Loucy (cell line): ENCODE measurements around the gene SUFU.

Experiments used
- H2AFZ ChIP-seq: fragments of 200-600 bp; sonication (generic); 2 replicates; pipeline ENCODE4 v1.6.0; 2016; ENCODE audit warnings: antibody characterized with exemption, mild to moderate bottlenecking, low read length, moderate library complexity
- H3F3A ChIP-seq: fragments of 200-600 bp; 2 replicates; pipeline ENCODE4 v1.6.0; 2016; ENCODE audit warnings: antibody characterized with exemption, low read depth, mild to moderate bottlenecking
- H3K27me3 ChIP-seq: fragments of 200-600 bp; sonication (generic); 2 replicates; pipeline ENCODE4 v1.6.1; 2014; ENCODE audit warnings: low read length, mild to moderate bottlenecking; ENCODE audit not compliant: insufficient read depth, poor library complexity, severe bottlenecking
- H3K36me3 ChIP-seq: fragments of 200-600 bp; sonication (generic); 2 replicates; pipeline ENCODE4 v1.6.1; 2016; ENCODE audit warnings: low read length; ENCODE audit not compliant: insufficient read depth
- H3K4me1 ChIP-seq: fragments of 200-600 bp; sonication (generic); 2 replicates; pipeline ENCODE4 v1.5.1; 2014; ENCODE audit warnings: low read length, mild to moderate bottlenecking; ENCODE audit not compliant: insufficient read depth, poor library complexity, severe bottlenecking
- H3K4me2 ChIP-seq: fragments of 200-600 bp; sonication (generic); 2 replicates; pipeline ENCODE4 v1.6.0; 2014; ENCODE audit warnings: antibody characterized with exemption, low read length, low read depth, mild to moderate bottlenecking; ENCODE audit not compliant: poor library complexity, severe bottlenecking
- H3K4me3 ChIP-seq: fragments of 200-600 bp; sonication (generic); 2 replicates; pipeline ENCODE4 v1.5.1; 2014; ENCODE audit warnings: low read length, mild to moderate bottlenecking, mixed read lengths; ENCODE audit not compliant: poor library complexity, severe bottlenecking
- H3K79me2 ChIP-seq: fragments of 200-600 bp; sonication (generic); 2 replicates; pipeline ENCODE4 v1.6.1; 2014; ENCODE audit warnings: low read length; ENCODE audit not compliant: insufficient read depth
- H3K9ac ChIP-seq: fragments of 200-600 bp; sonication (generic); 2 replicates; pipeline ENCODE4 v1.6.0; 2014; ENCODE audit warnings: mild to moderate bottlenecking, low read depth, low read length, moderate library complexity; ENCODE audit not compliant: poor library complexity, severe bottlenecking
- H3K9me2 ChIP-seq: fragments of 200-600 bp; sonication (generic); replicated peaks from 2 replicates; pipeline ENCODE4 v1.6.1; 2016; ENCODE audit warnings: low read depth, low read length, mixed read lengths
- H3K9me3 ChIP-seq: fragments of 200-600 bp; sonication (generic); 2 replicates; pipeline ENCODE4 v1.6.1; 2014; ENCODE audit warnings: mild to moderate bottlenecking, antibody characterized with exemption, low read length, low read depth; ENCODE audit not compliant: insufficient read depth
- H4K20me1 ChIP-seq: fragments of 200-600 bp; sonication (generic); 2 replicates; pipeline ENCODE4 v1.6.0; 2014; ENCODE audit warnings: antibody characterized with exemption, low read length, mild to moderate bottlenecking; ENCODE audit not compliant: insufficient read depth, poor library complexity, severe bottlenecking
- EZH2phosphoT487 ChIP-seq: fragments of 200-600 bp; IDR thresholded peaks from 2 replicates; pipeline ENCODE4 v1.6.1; 2018; ENCODE audit warnings: antibody characterized with exemption, mild to moderate bottlenecking, moderate library complexity, borderline replicate concordance
- TF ChIP-seq, protein P1 (sequence below): fragments of 200-600 bp; sonication (generic); conservative IDR thresholded peaks from 2 replicates; pipeline ENCODE4 v1.5.1; 2014; ENCODE audit warnings: mild to moderate bottlenecking, antibody characterized with exemption, low read length

Gene SUFU

DNA sequence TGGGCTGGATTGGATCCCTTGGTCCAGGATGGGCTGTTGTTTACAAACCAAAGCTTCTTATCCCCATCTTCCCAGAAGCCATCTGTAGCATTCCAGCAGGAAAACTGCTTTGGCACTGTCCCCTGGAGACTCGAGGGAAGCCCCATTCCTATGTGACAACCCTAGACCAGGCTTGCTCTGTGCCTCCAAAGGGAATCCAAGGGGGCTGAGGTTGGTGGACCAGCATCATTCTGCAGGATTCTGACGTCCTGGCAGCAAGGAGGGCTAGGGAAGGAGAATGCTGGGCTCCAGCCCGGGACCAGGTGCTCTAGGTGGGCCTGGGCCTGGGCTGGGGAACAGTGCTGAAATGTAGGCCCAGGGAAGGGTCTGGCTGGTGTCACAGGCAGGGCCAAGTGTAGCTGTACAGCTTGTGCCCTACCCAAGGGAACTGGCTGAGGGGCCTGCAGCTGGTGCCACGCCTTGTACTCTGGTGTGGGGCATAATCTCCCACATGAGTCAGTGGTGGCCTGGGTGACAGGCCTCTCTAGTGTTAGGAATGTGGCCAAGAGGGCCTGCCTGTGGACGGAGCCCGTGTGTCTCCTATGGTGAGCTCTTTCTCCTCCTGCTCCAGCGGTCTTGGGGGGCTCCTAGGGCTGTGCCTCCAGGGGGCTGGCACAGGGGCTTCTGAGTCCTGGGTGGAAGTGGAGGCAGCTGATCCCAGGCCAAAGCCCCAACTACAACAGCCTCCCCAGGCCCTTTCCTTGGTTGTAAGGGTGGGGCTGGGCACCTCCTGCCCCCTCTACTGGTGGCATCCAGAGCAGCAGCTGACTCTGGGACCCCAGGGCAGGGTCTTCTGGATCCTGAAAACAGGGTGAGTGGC lies 165.7 kb downstream of the SUFU start:
- TF ChIP-seq EZH2phosphoT487 = no peak
- TF ChIP-seq, protein P1, sequence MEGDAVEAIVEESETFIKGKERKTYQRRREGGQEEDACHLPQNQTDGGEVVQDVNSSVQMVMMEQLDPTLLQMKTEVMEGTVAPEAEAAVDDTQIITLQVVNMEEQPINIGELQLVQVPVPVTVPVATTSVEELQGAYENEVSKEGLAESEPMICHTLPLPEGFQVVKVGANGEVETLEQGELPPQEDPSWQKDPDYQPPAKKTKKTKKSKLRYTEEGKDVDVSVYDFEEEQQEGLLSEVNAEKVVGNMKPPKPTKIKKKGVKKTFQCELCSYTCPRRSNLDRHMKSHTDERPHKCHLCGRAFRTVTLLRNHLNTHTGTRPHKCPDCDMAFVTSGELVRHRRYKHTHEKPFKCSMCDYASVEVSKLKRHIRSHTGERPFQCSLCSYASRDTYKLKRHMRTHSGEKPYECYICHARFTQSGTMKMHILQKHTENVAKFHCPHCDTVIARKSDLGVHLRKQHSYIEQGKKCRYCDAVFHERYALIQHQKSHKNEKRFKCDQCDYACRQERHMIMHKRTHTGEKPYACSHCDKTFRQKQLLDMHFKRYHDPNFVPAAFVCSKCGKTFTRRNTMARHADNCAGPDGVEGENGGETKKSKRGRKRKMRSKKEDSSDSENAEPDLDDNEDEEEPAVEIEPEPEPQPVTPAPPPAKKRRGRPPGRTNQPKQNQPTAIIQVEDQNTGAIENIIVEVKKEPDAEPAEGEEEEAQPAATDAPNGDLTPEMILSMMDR = peak; percentile 88
- Histone ChIP-seq H4K20me1 (no peaks in the 10 kb centered on the region), H2AFZ (no peak overlapping the region), H3F3A (no peaks in the 10 kb centered on the region), H3K79me2 (no peaks in the 10 kb centered on the region), H3K4me3 (no peak overlapping the region), H3K9ac (peak overlapping the region; percentile 62), H3K9me3 (no peaks in the 10 kb centered on the region), H3K9me2 (no peaks in the 10 kb centered on the region), H3K4me1 (peaks cover 54% of the 10 kb centered on the region), H3K4me2 (no peak overlapping the region), H3K27me3 (no peaks in the 10 kb centered on the region), H3K36me3 (no peaks in the 10 kb centered on the region)

DNA sequence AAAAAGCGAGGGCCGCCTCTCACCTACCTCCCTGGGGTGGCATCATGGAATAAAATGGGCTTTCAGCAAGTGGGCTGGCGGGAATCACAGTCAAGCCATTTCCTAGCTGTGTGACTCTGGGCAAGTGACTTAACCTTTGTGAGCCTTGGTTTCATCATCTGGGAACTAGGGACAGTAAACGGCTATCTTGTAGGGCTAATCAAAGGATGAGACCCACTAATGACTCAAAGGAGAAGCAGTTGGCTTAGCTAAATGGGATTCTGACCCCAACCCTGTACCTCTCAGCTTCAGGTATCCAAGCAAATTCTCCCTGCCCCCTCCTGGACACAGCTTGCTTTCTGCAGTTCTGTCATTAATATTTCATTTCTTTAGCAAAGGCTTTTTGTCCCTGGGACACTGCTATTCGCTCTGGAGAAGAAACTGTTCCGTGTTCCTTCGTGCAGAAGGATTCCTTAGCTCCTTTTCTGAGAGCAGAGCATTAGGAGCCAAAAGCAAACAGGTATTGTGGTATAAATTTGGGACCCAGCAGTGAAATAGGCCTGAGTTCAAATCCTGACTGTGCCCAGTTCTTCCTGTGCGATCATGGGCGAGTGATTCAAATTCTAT lies 166.4 kb downstream of the SUFU start:
- Histone ChIP-seq H3K79me2 (no peaks in the 10 kb centered on the region), H3K9ac (peak overlapping the region; percentile 21), H3K4me3 (no peak overlapping the region), H3K36me3 (no peaks in the 10 kb centered on the region), H4K20me1 (no peaks in the 10 kb centered on the region), H3K4me2 (no peak overlapping the region), H3K9me3 (no peaks in the 10 kb centered on the region), H2AFZ (no peak overlapping the region), H3K27me3 (no peaks in the 10 kb centered on the region), H3K4me1 (peaks cover 61% of the 10 kb centered on the region), H3F3A (no peaks in the 10 kb centered on the region), H3K9me2 (no peaks in the 10 kb centered on the region)
- no peak for TF ChIP-seq EZH2phosphoT487
- TF ChIP-seq, protein P1 = peak; percentile 47

DNA sequence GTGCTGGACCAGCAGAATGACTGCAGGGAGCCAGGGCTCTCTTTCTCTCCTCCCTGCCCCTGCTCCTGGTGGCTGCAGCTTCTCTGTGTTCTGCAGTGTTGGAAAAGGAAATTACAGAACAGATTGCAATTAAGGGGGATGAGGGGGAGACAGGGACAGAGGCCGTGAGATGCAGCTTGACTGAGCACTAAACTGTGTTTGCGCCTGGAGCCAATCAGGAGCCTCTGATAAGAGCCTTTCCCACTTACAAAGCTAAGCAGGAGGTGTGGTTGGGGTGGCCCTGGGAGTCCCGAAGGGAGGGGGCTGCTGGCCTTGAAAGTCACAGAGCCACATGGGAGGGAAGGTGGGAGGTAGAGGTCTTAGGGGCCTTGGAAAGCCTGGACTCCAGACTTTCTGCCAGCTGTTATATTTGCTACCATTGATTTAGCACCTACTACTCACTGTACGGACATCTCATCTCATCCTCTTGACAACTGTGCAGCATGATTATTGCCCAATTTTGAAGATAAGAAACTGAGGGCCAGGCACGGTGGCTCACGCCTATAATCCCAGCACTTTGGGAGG lies 167.2 kb downstream of the SUFU start:
- no peaks in the 10 kb centered on the region for H3F3A ChIP-seq
- no peak overlapping the region for H3K4me3 ChIP-seq
- no peak overlapping the region for H2AFZ ChIP-seq
- H3K9me2 ChIP-seq = no peaks in the 10 kb centered on the region
- no peaks in the 10 kb centered on the region for H4K20me1 ChIP-seq
- H3K4me2 ChIP-seq = no peak overlapping the region
- H3K9me3 ChIP-seq = no peaks in the 10 kb centered on the region
- H3K36me3 ChIP-seq = no peaks in the 10 kb centered on the region
- no peaks in the 10 kb centered on the region for H3K79me2 ChIP-seq
- H3K27me3 ChIP-seq = no peaks in the 10 kb centered on the region
- H3K4me1 ChIP-seq = peaks cover 69% of the 10 kb centered on the region
- H3K9ac ChIP-seq = peak overlapping the region; percentile 21
- no peak for TF ChIP-seq EZH2phosphoT487
- TF ChIP-seq, protein P1 = no peak
